CD4-positive, alpha-beta T cell treated with Interleukin-15 for 1 hour (primary cell): Measurements from ENCODE around the gene ZNF628.

Source experiments
- DNase-seq: peaks from one replicate; pipeline ENCODE4 v3.0.0-alpha.2; 2020

The ZNF628 gene

GRCh38 chr19:55451163-55451964 is 25.1 kb upstream of the ZNF628 start:
- peak; percentile 30 for DNase-seq

- DNase-seq, result peak; percentile 55
Measured at GRCh38 chr19:55451965-55452748, 24.3 kb upstream of the ZNF628 start.

DNA sequence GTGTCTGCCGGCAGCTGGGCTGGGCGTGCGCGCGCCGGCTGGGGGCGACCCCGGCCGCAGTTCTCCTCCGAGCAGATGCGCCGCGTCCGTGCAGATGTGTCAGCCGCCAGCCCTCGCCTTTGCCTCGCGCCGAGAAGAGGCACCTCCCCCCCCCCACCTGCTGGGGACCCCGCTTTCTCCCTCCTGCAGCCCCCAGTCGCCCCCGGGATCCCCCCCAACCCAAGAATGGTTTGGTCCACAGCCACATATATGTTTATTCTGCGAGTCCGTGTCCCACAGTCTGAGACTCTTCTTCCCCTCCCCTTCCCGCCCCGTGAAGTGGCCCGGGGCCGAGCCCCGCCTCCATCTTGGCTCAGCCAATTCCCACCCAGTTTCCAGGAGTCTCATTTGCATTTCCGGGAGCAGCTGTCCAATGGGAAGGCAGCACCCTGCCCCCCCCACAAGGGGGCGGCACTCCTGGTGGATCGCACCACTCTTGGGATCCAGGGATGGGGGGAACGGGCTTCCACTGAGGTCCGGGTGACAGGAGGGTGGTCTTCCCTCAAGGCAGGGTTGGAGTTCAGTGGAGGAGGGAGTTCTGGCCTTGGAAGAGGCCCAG is 23.6 kb upstream of the ZNF628 start:
- peak; percentile 62 for DNase-seq

- DNase-seq, result no peak
Measured at GRCh38 chr19:55453511-55454260, 22.7 kb upstream of the ZNF628 start.

- DNase-seq, result peak; percentile 37
Measured at GRCh38 chr19:55454787-55455243, 21.6 kb upstream of the ZNF628 start.

DNA sequence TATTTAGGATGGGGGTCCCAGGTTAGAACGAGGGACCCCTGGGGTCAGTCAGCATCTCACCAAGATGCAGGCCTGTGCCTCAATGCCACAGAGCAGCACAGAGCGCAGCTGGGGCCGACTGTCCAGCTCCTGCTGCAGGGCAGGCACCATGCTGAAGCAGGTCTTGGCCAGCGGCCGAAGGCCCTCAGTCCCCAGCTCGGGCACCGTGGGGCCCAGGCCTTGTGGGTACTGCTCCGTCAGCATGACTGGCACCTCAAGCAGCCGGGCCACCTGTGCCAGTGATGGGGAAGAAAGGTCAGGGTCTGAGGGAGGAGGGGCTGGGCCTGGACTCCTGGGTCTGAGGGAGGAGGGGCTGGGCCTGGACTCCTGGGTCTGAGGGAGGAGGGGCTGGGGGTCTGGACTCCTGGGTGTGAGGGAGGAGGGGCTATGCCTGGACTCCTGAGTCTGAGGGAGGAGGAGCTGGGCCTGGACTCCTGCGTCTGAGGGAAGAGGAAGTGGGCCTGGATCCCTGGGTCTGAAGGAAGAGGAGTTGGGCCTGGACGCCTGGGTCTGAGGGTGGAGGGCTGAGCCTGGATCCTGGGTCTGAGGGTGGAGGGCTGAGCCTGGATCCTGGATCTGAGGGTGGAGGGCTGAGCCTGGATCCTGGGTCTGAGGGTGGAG is 20.7 kb upstream of the ZNF628 start:
- no peak for DNase-seq

GRCh38 chr19:55456347-55456746 is 20.1 kb upstream of the ZNF628 start:
- DNase-seq, result no peak

GRCh38 chr19:55457683-55458457 is 18.5 kb upstream of the ZNF628 start:
- no peak for DNase-seq

DNA sequence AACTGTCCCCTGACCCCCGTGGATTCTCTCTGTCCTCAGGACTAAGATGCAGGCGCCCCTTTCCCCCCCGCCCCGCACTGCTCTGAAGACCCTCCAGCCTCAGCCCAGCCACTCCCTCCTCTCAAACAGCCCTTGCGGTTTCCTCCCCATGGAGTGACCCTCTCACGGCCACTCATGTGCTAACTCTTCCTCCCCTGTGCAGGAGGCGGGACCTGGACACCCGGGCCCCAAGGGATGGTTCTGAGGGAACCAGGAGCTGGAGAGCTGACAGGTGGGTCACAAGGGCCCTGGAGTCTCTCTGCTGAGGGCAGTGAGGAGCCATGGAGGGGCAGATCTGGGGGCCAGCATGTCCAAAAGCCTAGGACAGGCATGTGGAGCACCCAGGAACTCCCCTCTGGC is 16.9 kb upstream of the ZNF628 start:
- DNase-seq, result no peak

- no peak for DNase-seq
Measured at GRCh38 chr19:55459950-55460657, 16.3 kb upstream of the ZNF628 start.

DNA sequence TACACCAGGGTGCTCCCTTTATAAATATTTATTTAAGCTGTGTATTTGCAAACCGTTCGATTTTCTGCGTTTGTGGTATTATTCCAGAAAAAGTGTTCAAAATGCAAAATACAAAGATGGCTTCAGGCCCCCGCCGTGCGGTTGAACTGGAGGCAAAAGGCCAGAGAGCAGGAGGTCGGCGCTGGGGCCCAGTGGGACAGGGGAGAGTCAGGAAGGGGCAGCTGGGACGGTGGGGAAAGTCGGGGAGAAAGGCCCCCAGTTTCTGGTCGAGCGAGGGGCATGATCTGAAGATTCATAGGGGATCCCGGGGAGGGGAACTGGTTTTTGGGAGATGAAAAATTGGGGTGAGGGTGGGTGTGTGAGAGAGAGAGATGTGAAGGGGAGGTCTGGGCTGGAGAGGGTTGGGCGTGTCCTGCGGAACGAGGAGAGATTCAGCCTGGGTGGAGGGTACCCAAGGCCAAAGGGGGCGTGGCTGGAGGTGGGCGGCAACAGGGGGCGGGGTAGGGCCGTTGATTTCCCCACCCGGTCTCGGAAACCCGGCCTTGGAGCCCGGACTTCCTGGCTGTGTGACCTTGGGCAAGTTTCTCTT is 15.7 kb upstream of the ZNF628 start:
- no peak for DNase-seq

DNA sequence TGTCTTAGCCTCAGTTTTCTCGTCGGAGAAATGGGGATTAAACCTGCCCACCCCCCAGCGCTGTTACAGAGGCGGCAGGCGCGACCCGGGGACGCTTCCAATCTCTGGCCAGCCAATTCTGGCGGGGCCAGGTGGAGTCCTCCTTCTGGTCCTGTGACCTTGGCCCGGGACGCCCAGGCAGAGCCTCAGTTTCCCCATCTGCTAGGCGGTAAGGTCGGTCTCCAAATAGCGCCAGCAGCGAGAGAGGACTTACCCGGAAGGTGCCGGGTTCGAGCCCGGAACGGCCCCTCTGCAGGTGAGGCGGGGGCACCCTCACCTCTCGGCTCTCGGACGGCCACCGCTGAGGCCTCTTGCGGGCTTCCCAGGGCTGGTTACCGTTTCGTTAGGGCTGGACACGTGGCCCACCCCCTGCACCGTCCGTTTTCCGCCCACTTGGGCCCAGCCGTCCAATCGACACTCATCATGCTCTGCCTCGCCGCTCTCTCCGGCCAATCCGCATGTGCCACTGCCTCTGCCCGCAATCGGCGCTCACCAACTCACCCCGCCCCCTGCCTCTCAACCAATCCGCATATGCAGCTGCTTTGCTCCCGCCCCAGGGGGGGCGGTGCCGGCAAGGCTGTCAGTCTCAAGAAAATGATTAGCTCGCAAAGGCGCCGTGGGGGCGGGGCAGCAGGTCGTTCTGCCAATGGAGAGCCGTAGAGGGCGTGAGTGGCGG is 15.0 kb upstream of the ZNF628 start, which contains the start of gene ISOC2:
TSS of gene ISOC2 (minus strand) at position 384 of the 715 bp plus-strand sequence. CDS start 5,156 bp downstream, outside the sequence.
- DNase-seq, result peak; percentile 100

DNA sequence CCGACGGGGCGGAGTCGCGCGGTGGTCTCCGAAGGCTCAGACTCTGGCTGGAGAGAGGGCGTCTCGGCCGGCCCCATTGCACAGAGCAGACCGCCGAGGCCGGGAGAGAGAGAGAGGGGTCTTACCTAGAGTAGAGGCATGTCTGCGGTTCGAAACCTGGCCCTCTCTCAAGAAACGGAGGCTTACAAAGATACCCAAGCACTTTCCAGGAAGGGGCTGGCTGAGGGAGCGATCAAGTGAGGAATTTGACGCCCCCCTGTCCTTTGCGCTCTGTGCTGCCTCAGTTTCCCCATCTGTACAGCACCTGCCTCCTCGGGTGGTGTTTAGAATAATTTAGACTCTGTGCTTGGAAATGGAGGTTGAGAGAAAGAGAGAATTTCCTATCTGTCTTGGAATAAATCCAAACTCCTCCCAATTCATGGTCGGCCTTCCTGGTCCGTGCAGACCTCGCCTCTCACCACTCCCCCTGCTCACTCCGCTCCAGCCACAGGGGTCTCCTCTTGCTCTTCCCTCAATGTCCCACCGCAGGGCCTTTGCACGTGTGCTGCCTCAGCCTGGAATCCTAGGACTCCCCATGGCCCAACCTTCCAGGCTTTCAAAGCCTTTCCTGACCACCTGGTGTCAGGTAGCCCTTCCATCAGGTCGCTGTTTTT is 14.3 kb upstream of the ZNF628 start:
- DNase-seq, result no peak

DNA sequence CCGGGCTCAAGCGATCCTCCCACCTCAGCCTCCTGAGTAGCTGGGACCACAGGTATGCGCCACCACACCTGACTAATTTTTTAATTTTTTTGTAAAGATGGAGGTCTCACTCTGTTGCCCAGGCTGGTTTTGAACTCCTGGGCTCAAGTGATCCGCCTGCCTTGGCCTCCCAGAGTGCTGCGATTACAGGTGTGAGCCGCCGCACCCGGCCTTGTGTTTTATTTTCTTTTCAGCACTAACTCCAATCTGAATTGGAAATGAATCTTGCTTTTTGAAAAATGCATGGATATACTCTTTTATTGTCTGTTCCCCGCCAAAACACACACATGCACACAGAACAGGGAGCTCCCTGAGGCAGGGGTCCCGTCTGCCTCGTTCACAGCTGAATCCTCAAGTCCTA is 13.7 kb upstream of the ZNF628 start:
- no peak for DNase-seq

- no peak for DNase-seq
Measured at GRCh38 chr19:55463583-55464031, 12.8 kb upstream of the ZNF628 start.

DNA sequence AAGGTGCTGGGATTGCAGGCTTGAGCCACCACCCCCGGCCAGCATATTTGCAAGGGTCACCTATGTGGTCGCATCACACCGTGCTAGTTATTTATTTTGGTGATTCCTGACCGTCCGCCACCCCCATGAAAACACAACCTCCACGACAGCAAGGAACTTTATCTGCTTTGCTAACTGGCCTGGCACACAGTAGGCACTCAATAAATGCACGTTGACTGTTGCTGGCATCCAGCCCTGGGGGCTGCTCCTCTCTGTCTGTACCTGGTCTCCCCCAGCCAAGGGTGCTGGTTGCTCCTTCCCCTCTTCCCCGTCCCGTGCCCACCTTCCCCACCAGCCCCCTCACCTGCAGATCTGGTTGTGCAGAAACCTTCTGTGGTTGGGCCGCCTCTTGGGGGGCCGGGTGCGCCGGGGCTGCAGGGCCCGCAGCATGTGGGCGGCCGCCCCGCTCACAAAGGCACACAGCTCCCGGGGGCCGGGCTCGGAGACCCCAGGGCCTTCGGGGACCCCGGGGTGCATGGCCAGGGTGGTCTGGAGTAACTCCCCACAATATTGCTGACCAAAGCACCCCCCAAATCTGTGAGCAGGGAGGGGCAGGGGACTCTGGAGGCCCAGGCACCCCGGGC is 12.3 kb upstream of the ZNF628 start:
- DNase-seq, result no peak

DNA sequence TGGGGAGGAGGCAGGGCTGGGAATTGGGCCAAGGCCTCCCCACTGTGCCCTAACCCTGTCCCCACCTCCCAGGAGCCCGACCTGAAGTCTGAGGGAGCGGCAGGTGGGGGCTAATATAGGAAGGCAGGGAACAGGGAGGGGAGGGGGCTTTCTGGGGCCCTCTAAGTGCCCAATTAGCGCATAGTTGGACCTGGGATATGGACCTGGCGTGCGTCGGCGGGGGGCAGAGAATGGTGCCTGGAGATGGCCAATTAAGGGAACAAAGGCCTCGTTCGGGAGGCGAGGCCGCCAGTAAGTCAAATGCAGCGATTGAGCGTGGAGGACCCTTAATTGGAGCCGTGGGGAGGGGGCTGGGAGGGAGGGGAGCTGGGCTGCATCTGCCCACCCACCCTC is 11.8 kb upstream of the ZNF628 start, which contains the start of gene C19orf85:
TSS of gene C19orf85 (minus strand) at position 90 of the 393 bp plus-strand sequence. CDS start 197 bp downstream, outside the sequence.
- no peak for DNase-seq
